ENCODE data around the gene LACTBL1.

DNA sequence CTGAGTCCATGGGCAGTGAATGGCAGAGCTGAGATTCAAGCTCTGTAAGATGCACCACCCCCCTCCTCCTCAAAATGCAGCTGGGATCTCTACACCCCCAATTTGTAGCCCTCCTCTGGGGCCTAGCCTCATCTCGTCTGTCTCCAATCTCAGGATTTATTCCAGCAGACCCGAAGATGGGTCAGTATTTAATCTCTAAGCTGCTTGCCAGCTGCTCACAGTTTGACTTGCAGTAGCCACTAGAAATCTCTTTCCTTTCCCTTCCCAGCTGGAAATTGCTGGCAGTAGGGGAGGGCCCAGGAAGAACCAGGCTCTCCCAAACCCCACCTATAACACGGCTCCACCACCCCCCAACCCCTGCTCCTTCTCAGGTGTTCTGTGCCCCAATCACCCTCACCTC is 1.5 kb downstream of the LACTBL1 start:
- TF ChIP-seq EZH2 (IDR thresholded peaks at IDR 0.05; ENCODE audit: low read depth, unreplicated experiment) (no peak), NANOG (IDR thresholded peaks at IDR 0.05; ENCODE audit: borderline replicate concordance) (no peak), JUNB (IDR thresholded peaks at IDR 0.05; ENCODE audit: unreplicated experiment) (no peak), POLR2AphosphoS5 (IDR thresholded peaks at IDR 0.05; ENCODE audit: low read depth) (no peak), EZH2phosphoT487 (IDR thresholded peaks at IDR 0.05; ENCODE audit: unreplicated experiment) (no peak), ZNF114 (CRISPR knock-in tag; IDR thresholded peaks at IDR 0.05) (no peak), CREB1 (CRISPR knock-in tag; IDR thresholded peaks at IDR 0.05; ENCODE audit: low read depth) (no peak), ZNF331 (CRISPR knock-in tag; IDR thresholded peaks at IDR 0.05; ENCODE audit: low read depth) (no peak)
- TF ChIP-seq, protein P1, sequence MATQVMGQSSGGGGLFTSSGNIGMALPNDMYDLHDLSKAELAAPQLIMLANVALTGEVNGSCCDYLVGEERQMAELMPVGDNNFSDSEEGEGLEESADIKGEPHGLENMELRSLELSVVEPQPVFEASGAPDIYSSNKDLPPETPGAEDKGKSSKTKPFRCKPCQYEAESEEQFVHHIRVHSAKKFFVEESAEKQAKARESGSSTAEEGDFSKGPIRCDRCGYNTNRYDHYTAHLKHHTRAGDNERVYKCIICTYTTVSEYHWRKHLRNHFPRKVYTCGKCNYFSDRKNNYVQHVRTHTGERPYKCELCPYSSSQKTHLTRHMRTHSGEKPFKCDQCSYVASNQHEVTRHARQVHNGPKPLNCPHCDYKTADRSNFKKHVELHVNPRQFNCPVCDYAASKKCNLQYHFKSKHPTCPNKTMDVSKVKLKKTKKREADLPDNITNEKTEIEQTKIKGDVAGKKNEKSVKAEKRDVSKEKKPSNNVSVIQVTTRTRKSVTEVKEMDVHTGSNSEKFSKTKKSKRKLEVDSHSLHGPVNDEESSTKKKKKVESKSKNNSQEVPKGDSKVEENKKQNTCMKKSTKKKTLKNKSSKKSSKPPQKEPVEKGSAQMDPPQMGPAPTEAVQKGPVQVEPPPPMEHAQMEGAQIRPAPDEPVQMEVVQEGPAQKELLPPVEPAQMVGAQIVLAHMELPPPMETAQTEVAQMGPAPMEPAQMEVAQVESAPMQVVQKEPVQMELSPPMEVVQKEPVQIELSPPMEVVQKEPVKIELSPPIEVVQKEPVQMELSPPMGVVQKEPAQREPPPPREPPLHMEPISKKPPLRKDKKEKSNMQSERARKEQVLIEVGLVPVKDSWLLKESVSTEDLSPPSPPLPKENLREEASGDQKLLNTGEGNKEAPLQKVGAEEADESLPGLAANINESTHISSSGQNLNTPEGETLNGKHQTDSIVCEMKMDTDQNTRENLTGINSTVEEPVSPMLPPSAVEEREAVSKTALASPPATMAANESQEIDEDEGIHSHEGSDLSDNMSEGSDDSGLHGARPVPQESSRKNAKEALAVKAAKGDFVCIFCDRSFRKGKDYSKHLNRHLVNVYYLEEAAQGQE (IDR thresholded peaks at IDR 0.05; ENCODE audit: unreplicated experiment) = no peak
- TF ChIP-seq, protein P2, sequence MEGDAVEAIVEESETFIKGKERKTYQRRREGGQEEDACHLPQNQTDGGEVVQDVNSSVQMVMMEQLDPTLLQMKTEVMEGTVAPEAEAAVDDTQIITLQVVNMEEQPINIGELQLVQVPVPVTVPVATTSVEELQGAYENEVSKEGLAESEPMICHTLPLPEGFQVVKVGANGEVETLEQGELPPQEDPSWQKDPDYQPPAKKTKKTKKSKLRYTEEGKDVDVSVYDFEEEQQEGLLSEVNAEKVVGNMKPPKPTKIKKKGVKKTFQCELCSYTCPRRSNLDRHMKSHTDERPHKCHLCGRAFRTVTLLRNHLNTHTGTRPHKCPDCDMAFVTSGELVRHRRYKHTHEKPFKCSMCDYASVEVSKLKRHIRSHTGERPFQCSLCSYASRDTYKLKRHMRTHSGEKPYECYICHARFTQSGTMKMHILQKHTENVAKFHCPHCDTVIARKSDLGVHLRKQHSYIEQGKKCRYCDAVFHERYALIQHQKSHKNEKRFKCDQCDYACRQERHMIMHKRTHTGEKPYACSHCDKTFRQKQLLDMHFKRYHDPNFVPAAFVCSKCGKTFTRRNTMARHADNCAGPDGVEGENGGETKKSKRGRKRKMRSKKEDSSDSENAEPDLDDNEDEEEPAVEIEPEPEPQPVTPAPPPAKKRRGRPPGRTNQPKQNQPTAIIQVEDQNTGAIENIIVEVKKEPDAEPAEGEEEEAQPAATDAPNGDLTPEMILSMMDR (conservative IDR thresholded peaks at IDR 0.05; ENCODE audit: low read depth in 2 of 2) = no peak
- TF ChIP-seq, protein P3, sequence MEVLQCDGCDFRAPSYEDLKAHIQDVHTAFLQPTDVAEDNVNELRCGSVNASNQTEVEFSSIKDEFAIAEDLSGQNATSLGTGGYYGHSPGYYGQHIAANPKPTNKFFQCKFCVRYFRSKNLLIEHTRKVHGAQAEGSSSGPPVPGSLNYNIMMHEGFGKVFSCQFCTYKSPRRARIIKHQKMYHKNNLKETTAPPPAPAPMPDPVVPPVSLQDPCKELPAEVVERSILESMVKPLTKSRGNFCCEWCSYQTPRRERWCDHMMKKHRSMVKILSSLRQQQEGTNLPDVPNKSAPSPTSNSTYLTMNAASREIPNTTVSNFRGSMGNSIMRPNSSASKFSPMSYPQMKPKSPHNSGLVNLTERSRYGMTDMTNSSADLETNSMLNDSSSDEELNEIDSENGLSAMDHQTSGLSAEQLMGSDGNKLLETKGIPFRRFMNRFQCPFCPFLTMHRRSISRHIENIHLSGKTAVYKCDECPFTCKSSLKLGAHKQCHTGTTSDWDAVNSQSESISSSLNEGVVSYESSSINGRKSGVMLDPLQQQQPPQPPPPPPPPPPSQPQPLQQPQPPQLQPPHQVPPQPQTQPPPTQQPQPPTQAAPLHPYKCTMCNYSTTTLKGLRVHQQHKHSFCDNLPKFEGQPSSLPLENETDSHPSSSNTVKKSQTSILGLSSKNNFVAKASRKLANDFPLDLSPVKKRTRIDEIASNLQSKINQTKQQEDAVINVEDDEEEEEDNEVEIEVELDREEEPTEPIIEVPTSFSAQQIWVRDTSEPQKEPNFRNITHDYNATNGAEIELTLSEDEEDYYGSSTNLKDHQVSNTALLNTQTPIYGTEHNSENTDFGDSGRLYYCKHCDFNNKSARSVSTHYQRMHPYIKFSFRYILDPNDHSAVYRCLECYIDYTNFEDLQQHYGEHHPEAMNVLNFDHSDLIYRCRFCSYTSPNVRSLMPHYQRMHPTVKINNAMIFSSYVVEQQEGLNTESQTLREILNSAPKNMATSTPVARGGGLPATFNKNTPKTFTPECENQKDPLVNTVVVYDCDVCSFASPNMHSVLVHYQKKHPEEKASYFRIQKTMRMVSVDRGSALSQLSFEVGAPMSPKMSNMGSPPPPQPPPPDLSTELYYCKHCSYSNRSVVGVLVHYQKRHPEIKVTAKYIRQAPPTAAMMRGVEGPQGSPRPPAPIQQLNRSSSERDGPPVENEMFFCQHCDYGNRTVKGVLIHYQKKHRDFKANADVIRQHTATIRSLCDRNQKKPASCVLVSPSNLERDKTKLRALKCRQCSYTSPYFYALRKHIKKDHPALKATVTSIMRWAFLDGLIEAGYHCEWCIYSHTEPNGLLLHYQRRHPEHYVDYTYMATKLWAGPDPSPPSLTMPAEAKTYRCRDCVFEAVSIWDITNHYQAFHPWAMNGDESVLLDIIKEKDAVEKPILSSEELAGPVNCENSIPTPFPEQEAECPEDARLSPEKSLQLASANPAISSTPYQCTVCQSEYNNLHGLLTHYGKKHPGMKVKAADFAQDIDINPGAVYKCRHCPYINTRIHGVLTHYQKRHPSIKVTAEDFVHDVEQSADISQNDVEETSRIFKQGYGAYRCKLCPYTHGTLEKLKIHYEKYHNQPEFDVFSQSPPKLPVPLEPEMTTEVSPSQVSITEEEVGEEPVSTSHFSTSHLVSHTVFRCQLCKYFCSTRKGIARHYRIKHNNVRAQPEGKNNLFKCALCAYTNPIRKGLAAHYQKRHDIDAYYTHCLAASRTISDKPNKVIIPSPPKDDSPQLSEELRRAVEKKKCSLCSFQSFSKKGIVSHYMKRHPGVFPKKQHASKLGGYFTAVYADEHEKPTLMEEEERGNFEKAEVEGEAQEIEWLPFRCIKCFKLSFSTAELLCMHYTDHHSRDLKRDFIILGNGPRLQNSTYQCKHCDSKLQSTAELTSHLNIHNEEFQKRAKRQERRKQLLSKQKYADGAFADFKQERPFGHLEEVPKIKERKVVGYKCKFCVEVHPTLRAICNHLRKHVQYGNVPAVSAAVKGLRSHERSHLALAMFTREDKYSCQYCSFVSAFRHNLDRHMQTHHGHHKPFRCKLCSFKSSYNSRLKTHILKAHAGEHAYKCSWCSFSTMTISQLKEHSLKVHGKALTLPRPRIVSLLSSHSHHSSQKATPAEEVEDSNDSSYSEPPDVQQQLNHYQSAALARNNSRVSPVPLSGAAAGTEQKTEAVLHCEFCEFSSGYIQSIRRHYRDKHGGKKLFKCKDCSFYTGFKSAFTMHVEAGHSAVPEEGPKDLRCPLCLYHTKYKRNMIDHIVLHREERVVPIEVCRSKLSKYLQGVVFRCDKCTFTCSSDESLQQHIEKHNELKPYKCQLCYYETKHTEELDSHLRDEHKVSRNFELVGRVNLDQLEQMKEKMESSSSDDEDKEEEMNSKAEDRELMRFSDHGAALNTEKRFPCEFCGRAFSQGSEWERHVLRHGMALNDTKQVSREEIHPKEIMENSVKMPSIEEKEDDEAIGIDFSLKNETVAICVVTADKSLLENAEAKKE (CRISPR knock-in tag; IDR thresholded peaks at IDR 0.05) = no peak
